ENCODE measurements around the gene PTOV1. TPM values are rescaled to one million over a fixed set of nuclear protein-coding genes. Genes with fewer than 3 reads are reported as not detected.
A peak's percentile ranks its signal among the peaks of the same experiment; 100 is the strongest.
"Not testable (repeated sequence)": the region's sequence is repeated elsewhere in the genome, so short reads cannot be mapped to it uniquely, and the experiment has no call there.

PTOV1 gene
- total RNA-seq, 3 donors from 2014 or later: 92.8 to 171 (median 107) TPM

DNA sequence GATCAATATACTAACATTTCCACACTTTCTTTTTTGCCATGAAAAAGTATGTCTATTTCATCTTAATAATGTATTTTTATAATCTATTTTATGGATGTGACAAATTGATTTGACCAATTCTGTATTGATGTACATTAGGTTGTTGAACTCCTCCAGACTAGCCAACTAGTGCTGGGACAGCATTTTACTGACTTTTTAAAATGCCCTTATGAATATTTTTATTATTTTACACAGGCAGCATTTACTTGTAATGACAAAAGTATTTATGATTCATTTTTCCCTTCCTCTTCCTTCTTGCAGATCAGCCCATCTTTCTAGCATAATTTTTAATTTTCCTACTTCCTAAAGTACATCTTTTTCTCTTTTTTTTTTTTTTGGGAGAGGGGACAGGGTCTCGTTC is 36.9 kb upstream of the PTOV1 start:
- TF ChIP-seq CTCF (IDR thresholded peaks at IDR 0.05): no peak
- peaks cover 6% of the 10 kb centered on the region for H3K36me3 ChIP-seq (ENCODE audit: low read depth)
- H3K4me3 ChIP-seq: no peak overlapping the region
- DNase-seq (no peak), ATAC-seq (no peak)
- intact Hi-C loops (cut with DNase I, micrococcal nuclease): no loop called here
- no peaks in the 10 kb centered on the region for H3K9me3 ChIP-seq
- peaks cover 25% of the 10 kb centered on the region for H3K4me1 ChIP-seq (ENCODE audit: low read depth)

- intact Hi-C loops (cut with DNase I, micrococcal nuclease): no loop called here
- no peak for TF ChIP-seq CTCF (IDR thresholded peaks at IDR 0.05)
- ATAC-seq: no peak
- Histone ChIP-seq H3K36me3 (ENCODE audit: low read depth) (peaks cover 6% of the 10 kb centered on the region), H3K4me1 (ENCODE audit: low read depth) (peaks cover 18% of the 10 kb centered on the region), H3K9me3 (no peaks in the 10 kb centered on the region), H3K4me3 (no peak overlapping the region)
- DNase-seq: peak in 1 of 3 donors; percentile 33
These were observed 34.4 kb upstream of the PTOV1 start for GRCh38 chr19:49816590-49816989.

DNA sequence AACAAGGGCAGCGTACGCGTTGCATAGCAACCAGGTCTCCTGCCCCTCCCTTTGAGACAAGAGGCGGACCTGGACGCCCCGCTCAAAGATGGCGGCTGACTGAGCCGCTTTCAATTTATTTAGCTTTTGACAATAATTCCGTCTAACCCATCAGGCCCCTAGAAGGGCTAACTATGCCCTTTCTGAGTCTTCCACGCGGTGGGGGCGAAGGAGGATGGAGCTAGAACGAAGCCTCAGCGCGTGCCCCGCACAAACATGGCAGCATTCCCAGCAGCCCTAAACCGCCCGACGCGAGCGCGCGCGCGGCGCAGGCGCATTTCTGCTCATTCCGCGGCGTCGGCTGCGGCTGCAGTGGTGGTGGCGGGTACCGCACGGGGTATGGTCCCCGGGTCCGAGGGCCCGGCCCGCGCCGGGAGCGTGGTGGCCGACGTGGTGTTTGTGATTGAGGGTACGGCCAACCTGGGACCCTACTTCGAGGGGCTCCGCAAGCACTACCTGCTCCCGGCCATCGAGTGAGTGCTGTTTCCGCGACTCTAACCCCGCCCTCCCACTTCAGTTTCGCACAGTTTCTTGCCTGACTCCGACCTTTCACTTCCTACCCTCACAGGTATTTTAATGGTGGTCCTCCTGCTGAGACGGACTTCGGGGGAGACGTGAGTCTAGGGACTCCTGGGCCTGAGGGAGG is 32.9 kb upstream of the PTOV1 start, which contains the start of gene MED25:
Gene MED25 (plus strand): TSS at position 326 of the 685 bp plus-strand sequence. CDS start 53 bp downstream, at position 379.
- intact Hi-C loops (cut with DNase I, micrococcal nuclease): no loop called here
- Histone ChIP-seq H3K36me3 (ENCODE audit: low read depth) (peaks cover 6% of the 10 kb centered on the region), H3K4me1 (ENCODE audit: low read depth) (peaks cover 13% of the 10 kb centered on the region), H3K9me3 (no peaks in the 10 kb centered on the region), H3K4me3 (peak within 1 kb of the TSS; percentile 35)
- peak; percentile 21 for TF ChIP-seq CTCF (IDR thresholded peaks at IDR 0.05)
- peak; percentile 82 for ATAC-seq
- peak; percentile 88 to 91 (median 90) for DNase-seq

GRCh38 chr19:49818649-49819370 is 32.1 kb upstream of the PTOV1 start:
- peak; percentile 3 for ATAC-seq
- peak in 1 of 3 donors; percentile 69 for DNase-seq
- Histone ChIP-seq H3K9me3 (no peaks in the 10 kb centered on the region), H3K36me3 (ENCODE audit: low read depth) (no peaks in the 10 kb centered on the region), H3K4me3 (peak overlapping the region; percentile 35), H3K4me1 (ENCODE audit: low read depth) (peaks cover 13% of the 10 kb centered on the region)
- intact Hi-C loops (cut with DNase I, micrococcal nuclease): no loop called here
- TF ChIP-seq CTCF (IDR thresholded peaks at IDR 0.05): no peak

DNA sequence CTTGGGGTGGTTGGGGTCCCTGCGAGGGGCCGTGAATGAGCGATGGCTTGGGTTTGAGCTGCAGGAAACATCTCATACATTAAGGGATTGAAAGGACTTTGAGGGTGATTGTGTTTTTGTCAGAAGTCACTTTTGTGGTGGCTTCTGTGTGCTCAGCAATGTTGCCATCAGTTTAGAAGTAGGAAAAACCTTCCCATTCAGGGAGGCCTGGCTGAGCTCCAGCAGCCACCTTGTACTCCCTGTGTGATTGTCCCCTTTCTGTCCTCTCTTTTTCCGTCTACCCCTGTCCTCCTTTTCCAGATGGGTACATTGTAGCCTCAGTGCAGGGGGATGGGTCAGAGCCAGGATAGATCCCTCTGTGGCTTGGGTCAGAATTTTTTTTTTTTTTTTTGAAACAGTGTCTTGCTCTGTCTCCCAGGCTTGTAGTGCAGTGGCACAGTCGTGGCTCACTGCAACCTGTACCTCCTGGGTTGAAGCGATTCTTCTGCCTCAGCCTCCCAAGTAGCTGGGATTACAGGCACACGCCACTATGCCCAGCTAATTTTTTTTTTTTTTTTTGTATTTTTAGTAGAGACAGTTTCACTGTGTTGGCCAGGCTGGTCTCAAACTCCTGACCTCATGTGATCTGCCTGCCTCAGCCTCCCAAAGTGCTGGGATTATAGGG is 31.4 kb upstream of the PTOV1 start:
- H3K9me3 ChIP-seq; DNase-seq; H3K4me3 ChIP-seq; ATAC-seq; H3K36me3 ChIP-seq (ENCODE audit: low read depth); intact Hi-C loops (cut with DNase I, micrococcal nuclease): not testable (repeated sequence)
- peaks cover 13% of the 10 kb centered on the region for H3K4me1 ChIP-seq (ENCODE audit: low read depth)

DNA sequence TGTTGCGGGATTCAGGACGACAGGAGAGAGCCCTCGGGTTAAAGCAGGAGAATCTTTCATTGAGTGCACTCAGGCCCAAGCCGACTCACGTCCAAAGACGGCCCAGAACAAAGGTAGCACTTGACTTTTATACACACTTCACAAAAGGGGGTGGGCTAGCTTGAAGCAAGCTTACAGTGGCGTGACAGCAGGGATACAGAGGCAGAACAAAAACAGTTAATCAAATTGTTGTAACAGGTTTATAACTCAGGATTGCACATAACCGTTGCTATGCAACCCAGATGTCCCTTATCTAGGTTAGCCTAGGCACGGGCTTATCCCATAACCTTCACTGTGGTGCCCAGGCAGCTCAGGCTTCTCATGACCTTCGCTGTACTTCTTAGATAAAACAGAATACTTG is 30.8 kb upstream of the PTOV1 start:
- DNase-seq (no peak), ATAC-seq (no peak)
- H3K36me3 ChIP-seq (ENCODE audit: low read depth): no peaks in the 10 kb centered on the region
- no peak for TF ChIP-seq CTCF (IDR thresholded peaks at IDR 0.05)
- peaks cover 13% of the 10 kb centered on the region for H3K4me1 ChIP-seq (ENCODE audit: low read depth)
- intact Hi-C loops (cut with DNase I, micrococcal nuclease): no loop called here
- H3K4me3 ChIP-seq: no peak overlapping the region
- H3K9me3 ChIP-seq: no peaks in the 10 kb centered on the region

All from mucosa of descending colon (tissue), 3 donors.